Measurements from ENCODE around the gene GMCL2.
A peak's percentile ranks its signal among the peaks of the same experiment; 100 is the strongest.
"Not testable (repeated sequence)": the region's sequence is repeated elsewhere in the genome, so short reads cannot be mapped to it uniquely, and the experiment has no call there.

GMCL2 gene, protein sequence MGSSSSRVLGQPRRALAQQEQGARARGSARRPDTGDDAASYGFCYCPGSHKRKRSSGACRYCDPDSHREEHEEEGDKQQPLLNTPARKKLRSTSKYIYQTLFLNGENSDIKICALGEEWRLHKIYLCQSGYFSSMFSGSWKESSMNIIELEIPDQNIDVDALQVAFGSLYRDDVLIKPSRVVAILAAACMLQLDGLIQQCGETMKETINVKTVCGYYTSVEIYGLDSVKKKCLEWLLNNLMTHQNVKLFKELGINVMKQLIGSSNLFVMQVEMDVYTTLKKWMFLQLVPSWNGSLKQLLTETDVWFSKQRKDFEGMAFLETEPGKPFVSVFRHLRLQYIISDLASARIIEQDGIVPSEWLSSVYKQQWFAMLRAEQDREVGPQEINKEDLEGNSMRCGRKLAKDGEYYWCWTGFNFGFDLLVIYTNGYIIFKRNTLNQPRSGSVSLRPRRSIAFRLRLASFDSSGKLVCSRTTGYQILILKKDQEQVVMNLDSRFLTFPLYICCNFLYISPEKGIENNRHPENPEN

DNA sequence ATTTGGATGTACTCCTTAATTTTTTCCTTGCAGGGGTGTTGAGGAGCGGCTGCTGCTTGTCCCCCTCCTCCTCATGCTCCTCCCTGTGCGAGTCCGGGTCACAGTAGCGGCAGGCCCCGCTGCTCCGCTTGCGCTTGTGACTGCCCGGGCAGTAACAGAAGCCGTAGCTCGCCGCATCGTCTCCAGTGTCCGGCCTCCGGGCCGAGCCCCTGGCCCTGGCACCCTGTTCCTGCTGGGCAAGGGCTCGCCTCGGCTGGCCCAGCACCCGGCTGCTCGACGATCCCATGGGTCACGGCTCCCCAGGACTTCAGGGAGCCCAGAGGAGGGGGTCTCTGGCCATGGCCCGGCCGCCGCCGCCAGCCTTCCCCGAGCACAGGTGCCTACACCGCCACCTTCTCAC, at the start of gene GMCL2:
Gene GMCL2 (minus strand): TSS at position 358 of the 400 bp plus-strand sequence. CDS start 72 bp downstream, at position 286.
- no peak for DNase-seq

DNA sequence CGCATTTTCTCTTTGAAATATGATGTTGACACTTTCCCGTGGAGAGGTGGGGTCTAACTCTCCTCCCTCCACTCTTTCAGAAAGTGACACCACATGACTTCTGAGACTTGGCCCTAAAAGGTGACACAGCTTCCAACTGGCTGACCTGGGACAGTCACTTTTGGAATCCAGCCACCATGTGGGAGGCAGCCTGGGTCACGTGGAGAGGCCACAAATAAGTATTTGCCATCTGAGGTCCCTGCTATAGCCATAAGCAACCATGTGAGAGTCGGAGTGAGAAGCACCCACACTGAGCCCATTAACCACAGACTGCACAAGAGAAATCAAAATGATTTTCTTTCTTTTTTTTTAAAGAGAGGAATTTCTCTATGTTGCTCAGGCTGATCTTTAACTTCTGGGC, 49.5 kb upstream of the GMCL2 start:
- no peak for DNase-seq

DNA sequence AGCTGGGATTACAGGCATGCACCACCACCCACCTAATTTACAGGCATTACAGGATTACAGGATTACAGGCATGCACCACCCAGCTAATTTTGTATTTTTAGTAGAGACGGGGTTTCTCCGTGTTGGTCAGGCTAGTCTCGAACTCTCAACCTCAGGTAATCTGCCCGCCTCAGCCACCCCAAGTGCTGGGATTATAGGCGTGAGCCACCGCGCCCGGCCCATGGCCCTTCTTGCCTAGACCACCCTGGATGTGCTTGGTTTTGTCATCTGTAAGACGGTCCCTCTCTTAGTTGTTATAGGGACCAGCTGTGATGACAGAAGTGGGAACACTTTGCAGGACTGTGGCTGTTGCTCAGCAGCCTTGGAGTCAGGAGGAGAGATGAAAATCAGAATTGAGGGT, 49.0 kb upstream of the GMCL2 start:
- no peak for DNase-seq

DNA sequence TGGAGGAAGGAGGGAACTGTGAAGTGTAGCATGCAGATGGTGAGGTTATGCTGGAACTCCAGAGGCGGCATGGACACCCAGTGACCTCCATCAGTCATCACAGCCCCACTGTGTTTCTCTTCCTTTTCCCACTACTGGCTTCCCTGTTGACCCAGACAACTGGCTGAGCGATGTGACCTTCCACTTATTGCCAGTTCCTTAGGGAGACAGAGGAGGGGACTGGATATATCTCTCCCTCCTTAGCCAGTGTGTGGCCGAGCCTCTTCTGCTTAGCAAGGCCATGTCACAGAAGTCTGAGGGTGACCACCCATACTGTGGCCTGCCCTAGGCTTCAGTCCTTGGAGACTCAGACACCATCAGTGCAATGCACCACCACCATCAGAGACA, 48.4 kb upstream of the GMCL2 start:
- DNase-seq, result no peak

DNA sequence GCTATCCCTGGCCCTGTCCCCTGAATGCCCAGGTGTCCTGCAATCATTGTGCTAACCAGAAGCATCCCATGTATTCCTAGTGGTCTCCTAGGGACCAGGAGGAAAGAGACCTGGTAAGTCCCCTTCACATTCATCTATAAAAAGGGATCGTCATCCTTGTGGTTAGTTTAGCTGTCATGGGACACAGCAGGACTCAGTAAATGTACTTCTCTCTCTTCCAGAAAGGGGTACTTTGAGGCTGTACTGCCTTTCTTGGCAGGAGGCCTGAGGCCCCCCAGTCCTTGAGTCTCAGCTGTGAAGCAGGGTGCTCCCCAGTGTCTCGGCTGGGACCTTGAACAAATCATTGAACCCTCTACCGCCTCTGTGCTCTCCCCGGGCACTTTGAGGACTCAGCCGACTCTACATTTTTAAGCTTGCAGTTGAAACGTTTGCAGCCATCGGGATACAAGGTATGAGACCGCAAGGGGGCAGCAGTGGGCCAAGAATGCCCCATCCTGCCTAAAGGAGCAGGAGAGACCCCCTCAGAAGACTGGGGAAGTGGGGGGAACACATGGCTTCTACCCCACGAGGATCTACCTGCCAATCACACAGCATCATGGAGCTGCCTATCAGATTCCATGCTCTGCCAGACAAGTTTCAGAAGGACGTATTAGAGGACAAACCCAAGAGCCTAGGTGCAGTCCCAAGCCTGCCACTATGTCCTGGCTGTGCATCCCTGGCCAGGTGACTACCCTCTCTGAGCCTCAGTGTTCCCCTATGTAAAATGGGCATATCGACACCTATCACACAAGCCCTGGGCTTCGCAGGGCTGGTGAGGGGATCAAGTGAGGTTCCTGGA, 47.8 kb upstream of the GMCL2 start:
- DNase-seq, result peak; percentile 39 to 71 (median 46)

DNA sequence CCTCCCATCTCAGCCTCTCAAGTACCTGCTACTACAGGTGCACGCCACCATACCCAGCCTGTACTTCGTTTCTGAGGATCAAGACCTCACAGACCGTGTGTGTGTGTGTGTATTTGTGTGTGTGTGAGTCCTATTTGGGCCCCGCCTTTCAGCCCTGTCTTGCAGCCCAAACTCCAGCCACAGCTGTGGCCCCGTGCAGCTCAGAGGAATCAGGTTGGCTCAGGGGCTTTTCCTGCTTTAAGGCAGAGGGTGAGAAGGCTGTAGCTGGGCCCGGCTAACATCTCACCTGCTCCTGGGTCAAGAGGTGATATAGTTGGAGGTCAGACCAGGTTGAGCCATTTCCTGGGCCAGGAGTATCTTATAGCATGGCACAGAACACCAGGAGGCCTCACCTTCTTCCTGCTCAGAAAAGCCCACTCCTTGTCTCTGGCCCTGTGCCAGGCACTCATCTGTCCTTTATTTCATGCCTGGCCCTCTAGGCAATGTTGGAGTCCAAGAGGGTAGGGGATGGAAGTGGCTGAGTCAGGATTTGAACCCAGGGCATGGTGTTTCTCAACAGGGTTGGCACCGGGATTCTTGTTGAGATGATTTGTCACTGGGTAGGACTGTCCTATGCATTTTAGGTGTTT, 47.1 kb upstream of the GMCL2 start:
- DNase-seq, result no peak

DNA sequence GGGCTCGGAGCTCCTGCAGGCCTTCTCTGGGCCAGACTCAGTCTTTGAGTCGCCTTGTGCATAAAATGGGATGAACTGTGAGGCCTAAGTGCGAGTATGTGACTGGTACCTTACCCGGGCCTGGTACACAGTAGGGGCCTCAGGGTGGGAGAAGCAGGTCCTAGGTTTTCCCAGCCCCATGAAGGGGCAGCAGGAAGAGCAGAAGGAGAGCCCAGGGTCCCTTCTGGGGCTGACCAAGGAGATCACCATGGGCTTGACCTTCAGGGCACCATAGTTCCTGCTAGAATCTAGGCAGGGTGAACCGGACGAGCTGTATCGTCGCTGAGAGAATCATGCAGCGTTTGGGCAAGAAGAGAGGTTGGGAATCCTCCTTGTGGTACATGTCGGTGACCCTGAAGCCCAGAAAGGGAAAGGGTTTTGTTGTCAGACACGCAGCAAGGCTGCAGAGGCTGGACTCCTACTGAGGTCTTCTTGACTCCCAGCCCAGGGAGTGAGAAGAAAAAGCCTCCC, 45.8 kb upstream of the GMCL2 start:
- DNase-seq, result no peak

DNA sequence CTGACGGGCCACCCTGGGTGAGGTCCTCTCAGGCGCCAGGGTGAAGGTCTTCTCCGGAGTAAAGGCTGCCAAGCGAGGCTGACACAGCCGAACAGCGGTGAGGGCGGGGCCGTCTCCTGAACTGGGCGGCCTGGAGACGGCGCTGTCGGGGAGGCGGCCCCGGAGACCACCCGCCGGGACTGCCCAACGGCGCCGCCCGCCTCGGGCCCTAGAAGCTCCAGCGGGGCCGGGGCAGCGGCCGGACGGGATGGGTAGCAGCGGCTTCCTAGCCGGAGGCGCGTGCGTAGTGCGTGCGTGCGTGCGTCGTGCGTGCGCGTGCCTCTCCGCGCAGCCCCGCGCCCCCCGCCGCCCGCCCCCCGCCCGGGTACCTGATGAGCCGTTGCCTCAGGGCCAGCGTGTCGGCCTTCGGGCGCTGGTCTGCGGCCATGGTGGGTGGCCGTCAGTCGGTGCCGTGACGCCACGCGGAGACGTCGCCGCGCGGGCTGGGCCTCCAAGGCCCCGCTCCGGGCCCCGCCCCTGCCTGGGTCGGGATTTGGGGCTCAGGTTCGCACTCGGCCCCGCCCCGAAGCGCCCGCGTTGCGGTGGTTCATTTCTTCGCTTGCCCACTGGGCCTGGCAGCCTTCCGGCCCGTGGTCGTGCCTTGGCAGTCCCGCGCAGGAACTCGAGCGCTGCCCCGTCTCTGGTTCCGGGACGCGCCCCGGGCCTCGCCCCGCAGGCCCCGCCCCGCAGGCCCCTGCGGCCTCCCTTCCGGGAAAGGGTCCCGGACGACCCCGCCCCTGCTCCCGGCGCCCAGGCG, 45.2 kb upstream of the GMCL2 start, which contains the start of gene PHYKPL:
Gene PHYKPL (minus strand): TSS at position 679 of the 796 bp plus-strand sequence. CDS start 252 bp downstream, at position 427.
- DNase-seq, result peak; percentile 45 to 69 (median 58)

DNA sequence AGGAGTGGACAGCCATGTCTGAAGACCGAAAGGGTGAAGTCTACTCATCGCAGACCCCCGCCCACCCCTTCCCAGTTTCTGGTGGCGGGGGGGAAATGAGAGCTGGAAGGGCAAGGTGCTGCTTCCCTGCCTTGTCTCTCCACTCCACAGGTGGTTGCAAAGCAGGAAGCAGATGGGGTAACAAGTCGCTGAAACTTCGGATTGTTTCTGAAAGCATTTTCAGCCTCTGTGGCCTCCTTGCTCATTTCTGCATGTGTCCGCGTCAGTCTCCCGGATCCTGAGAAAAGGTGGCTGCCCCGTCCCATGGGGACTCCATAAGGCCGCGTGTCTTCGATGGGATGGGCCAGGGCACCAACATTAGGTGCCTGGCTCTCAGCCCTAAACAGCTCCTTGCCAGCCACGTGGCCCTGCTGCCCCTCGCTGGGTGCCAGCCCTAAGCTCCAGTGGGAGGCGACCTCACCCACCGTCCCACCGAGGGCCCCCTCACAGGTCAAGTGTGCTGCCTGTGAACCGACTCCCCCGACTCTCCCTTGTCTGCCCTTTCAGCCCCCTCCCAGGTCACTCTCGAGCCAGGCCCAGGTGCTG, 44.5 kb upstream of the GMCL2 start:
- no peak for DNase-seq

DNA sequence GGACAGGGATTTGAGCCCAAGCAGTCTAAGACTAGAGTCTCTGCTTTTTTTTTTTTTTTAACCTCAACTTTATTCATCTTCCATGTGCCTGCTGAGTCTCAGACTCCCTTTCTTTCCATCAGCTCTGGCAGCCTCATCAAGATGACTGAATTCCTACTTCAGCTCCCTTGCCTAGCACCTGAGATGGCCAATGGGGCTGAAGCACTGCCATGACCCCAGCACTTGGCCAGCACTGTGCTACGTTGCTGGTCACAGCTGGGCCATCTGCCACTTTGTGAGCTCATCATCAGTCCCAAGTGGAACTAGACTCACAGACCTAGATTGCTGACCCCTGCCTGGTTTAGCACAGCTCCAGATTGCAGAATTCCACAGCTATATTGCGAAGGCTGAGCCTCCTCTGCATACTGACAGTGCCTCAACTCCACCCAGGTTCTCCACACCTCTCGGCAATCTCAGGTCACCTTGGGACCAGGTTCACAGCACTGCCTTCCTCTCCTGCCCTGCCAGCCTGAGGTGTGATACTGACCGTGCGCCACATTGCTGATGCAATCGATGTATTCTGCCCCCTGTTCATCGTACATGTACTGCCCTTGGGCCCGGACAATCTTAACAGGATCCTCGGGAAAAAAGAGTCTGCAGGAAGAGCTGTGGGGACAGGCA, 43.8 kb upstream of the GMCL2 start:
- DNase-seq, result no peak

DNA sequence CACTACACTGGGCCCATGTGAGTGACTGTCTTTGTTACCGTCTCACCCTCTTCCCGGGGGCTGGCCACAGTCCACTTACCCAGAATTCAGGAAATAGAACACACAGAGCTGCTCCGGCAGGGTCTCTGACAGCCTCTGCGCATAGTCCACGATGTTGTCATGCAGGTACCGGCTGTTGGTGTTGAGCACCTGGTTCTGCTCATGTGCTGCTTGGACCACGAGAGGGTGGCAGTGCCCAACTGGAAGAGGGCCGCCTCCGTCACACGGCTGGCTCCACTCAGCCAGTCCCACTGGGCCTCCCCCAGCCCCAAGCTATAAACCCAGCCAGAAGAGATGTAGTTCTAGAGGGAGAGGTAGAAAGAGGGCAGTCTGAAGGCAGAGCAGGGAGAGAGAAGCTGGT, 42.7 kb upstream of the GMCL2 start:
- DNase-seq, result no peak

DNA sequence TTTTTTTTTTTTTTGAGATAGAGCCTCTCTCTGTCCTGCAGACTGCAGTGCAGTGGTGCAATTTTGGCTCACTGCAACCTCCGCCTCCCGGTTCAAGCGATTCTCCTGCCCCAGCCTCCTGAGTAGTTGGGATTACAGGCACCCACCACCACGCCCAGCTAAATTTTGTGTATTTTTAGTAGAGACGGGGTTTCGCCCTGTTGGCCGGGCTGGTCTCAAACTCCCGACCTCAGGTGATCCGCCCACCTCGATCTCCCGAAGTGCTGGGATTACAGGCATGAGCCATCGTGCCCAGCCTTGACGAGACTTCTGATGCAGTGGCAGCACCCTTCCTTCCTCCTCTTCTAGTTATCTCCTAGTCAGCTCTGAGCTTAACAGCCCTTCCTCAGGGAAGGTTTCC, 41.9 kb upstream of the GMCL2 start:
- DNase-seq, result not testable (repeated sequence)

DNA sequence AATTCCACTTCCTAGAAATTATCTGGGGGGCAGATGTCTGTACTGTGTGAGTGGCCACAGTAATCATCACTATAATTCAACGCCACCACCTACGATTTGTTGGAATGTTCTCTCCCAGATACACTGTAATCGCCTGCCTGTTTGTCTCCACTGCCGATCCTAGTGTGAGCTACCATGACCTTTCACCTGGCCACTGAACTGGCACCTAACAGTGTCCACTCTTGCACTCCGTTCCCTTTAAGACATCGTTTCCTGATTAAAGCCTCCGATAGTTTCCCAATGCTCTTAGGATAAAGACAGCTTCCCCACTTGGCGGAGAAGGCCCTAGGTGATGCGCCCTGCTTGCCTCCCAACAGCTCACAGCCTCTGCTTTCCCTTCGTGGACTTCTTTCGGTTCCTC, 41.4 kb upstream of the GMCL2 start:
- DNase-seq, result no peak

DNA sequence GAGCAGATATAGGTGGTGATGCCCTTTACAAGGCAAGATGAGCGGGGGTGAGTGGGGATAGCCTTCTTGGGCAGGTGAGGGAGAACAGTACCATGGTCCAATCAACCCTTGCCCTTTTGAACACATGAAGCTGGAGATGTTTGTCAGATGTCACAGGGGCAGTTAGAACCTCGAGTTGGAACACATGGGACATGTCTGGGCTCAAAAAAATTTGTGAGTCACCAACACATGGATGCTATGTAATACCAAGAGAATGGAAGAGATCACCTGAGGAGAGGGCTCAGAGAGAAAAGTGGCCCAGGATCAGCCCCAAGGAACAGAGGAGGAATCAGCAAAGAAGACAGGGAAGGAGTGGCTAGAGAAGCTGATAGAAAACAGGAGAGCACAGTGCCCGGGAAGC, 40.8 kb upstream of the GMCL2 start:
- no peak for DNase-seq

DNA sequence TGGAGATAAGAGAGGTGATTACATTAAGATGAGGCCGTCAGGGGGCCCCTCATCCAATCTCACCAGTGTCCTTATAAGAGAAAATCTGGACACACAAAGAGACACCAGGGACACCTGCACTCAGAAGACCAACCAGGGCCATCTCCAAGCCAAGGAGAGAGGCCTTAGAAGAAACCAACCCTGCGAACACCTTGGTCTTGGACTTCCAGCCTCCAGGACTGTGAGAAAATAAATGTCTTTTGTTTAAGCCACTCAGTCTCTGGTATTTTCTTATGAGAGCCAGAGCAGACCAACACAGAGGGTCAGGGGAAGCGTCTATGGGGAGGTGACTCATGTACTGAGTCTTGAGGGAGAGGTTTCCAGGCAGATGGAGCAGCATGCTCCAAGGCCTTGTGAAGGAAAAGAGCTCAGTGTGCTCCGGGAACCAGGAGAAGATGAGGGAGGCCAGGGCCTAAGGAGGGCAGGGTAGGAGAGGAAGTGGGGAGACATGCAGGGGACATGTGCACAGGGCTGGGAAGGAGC, 40.0 kb upstream of the GMCL2 start:
- no peak for DNase-seq

DNA sequence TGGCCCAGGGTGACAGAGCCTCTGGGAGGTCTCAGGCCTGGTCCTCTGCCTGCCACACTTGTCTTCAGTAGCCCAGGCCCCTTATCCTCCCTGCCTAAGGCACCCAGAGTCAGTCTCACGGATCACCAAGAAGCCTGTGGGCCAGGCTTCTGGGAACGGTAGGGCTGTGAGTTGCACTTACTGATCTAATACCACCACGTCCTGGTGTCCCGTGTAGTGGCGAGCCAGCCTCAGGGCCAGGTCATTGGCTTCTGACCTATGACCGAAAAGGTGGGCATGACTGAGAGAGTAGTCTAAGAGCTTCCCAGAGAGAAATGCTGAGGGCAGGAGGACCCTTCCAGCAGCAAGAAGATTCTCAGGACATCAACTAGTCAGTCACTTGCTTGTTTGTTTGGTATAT, 38.0 kb upstream of the GMCL2 start:
- no peak for DNase-seq

DNA sequence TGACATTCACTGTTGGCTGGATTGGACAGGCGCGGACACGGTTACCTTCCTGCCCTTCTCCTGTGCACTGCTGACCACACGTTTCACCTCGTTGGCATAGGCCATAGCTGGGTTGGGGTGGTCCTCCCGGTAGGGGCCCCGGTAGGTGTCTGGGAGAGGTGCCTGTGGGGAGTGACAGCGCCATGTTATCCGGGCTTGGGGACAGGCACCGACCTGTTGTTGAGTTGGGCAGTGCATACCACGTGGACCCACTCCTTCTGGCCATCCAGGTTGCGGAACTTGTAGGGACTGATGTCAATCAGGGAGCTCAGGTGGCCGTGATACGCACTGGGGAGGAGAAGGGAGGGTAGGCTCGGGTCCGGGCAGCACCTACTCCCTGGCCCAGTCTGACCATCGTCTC, 37.2 kb upstream of the GMCL2 start:
- no peak for DNase-seq

DNA sequence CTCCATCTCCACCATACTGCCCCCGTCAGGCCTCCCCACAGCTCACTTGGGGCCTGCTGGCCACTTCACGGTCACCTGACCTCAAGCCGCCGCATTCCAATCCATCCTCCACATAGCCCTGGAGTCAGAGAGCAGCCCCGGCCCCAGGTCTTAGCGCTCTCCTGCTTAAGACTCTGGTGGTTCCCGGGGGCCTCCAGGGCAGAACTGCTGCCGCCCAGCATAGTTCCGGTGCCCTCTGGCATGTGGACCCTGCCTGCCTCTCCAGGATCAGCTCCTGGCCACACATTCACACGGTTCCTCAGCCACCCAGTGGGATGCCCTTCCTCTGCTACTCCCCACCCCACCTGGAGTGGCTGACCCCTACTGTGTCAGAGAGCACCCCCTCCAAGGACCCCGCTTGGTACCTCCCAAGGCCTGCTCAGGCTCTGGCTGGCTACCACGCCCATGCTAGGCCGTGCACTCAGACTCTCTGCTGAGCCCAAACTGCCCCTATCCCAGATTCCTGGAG, 36.7 kb upstream of the GMCL2 start:
- no peak for DNase-seq

DNA sequence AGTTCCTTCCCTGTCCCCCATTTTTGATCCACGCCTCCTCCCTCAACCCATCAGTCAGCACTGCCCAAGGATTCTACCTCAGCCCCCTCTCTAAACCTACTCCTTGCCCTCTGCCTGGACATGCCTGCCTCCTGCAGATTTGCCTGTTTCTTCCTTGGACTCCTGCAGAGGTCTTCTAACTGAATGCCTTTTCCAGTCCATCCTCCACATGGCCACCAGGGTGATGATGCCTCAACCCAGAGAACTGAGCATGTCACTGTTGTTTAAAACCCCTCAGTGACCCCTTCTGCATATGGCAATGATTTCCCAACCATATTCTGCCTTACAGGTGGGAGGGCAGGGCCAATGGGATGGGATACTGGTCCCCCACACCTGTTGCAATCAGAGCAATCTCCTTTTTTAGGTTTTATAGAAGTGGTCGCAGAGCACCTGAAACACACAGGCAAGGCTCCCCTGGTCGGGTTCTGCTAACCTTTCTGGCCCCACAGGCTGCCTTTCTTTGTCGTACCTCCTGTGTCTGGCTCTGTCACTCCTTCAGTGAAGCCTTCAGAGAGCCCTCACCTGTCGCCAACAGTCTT, 36.1 kb upstream of the GMCL2 start:
- no peak for DNase-seq

DNA sequence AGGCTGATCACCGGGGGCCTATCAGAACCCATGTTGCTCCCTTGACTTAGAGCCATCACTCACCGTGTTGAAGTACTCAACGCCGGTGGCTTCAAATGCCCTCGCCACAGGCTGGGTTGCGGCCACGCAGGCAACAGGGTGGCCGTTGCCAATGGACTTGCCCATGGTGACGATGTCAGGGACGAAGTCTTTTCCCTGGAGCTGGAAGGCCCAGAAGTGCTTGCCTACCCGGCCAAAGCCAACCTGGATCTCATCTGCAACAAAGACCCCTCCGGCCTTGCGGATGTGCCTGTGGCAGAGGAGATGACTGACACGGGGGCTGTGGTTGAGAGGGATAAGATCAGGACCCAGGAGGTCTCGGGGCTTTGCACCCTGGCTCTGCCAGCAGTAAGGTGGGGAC, 35.1 kb upstream of the GMCL2 start:
- no peak for DNase-seq

All from activated CD4-positive, CD25-positive, alpha-beta regulatory T cell (primary cell).